ENCODE measurements around the gene SNAP47. TPM values are rescaled to one million over a fixed set of nuclear protein-coding genes. Genes with fewer than 3 reads are reported as not detected.
A peak's percentile ranks its signal among the peaks of the same experiment; 100 is the strongest.

The SNAP47 gene
- polyA plus RNA-seq, 1 donor (not counting 4 experiments of a cell fraction or from before 2014, with no cell fraction given): 24.8 TPM

- FAIRE-seq: peak; percentile 41
Measured at GRCh38 chr1:227787513-227788270, 52.5 kb downstream of the SNAP47 start.

GRCh38 chr1:227788271-227789083 lies 53.2 kb downstream of the SNAP47 start:
- dilution Hi-C loops (cut with MboI; ENCODE audit: extremely low pct_ligation_motif_present, low sequenced_read_pairs): no loop called here
- Histone ChIP-seq H3K4me3 (ENCODE audit: control insufficient read depth in 2 of 3, extremely low read depth in 1 of 3, insufficient read depth in 2 of 3, low read depth in 1 of 3, low read length in 3 of 3) (peak overlapping the region; percentile 58 to 69 (median 67)), H3K4me2 (ENCODE audit: control insufficient read depth, extremely low read depth, insufficient read depth, low read depth, low read length) (peak overlapping the region; percentile 86), H3K79me2 (ENCODE audit: control insufficient read depth, insufficient read depth, low read length) (no peaks in the 10 kb centered on the region), H4K20me1 (ENCODE audit: control insufficient read depth, extremely low read depth, insufficient read depth, low read length) (no peaks in the 10 kb centered on the region), H3K9me3 (ENCODE audit: control insufficient read depth, low read depth, low read length) (no peaks in the 10 kb centered on the region), H3K36me3 (ENCODE audit: control insufficient read depth in 2 of 2, extremely low read depth in 1 of 2, insufficient read depth in 2 of 2, low read length in 2 of 2) (no peaks in the 10 kb centered on the region), H3K27me3 (ENCODE audit: control insufficient read depth, extremely low read depth, insufficient read depth, low read length) (peaks cover 4% of the 10 kb centered on the region), H3K9me1 (ENCODE audit: control insufficient read depth, extremely low read depth, insufficient read depth, low read length) (no peaks in the 10 kb centered on the region), H2AFZ (ENCODE audit: control insufficient read depth, low read length) (peak overlapping the region; percentile 86), H3K4me1 (ENCODE audit: control insufficient read depth, extremely low read depth, insufficient read depth, low read length) (peaks cover 6% of the 10 kb centered on the region), H3K27ac (ENCODE audit: control insufficient read depth, insufficient read depth, low read length) (peak overlapping the region; percentile 20), H3K9ac (ENCODE audit: control insufficient read depth, extremely low read depth, insufficient read depth, low read length) (peak overlapping the region; percentile 71)
- FAIRE-seq: no peak
- DNase-seq (ENCODE audit: low read depth, low spot score): no peak
- TF ChIP-seq, protein P1, sequence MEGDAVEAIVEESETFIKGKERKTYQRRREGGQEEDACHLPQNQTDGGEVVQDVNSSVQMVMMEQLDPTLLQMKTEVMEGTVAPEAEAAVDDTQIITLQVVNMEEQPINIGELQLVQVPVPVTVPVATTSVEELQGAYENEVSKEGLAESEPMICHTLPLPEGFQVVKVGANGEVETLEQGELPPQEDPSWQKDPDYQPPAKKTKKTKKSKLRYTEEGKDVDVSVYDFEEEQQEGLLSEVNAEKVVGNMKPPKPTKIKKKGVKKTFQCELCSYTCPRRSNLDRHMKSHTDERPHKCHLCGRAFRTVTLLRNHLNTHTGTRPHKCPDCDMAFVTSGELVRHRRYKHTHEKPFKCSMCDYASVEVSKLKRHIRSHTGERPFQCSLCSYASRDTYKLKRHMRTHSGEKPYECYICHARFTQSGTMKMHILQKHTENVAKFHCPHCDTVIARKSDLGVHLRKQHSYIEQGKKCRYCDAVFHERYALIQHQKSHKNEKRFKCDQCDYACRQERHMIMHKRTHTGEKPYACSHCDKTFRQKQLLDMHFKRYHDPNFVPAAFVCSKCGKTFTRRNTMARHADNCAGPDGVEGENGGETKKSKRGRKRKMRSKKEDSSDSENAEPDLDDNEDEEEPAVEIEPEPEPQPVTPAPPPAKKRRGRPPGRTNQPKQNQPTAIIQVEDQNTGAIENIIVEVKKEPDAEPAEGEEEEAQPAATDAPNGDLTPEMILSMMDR (optimal IDR thresholded peaks at IDR 0.05 in 1 of 3, IDR thresholded peaks at IDR 0.05 in 1 of 3, conservative IDR thresholded peaks at IDR 0.05 in 1 of 3; ENCODE audit: extremely low read depth in 1 of 3, insufficient read depth in 2 of 3, low read length in 3 of 3): no peak
- TF ChIP-seq EZH2 (IDR thresholded peaks at IDR 0.05; ENCODE audit: low read length): no peak

More at GRCh38 chr1:227787513-227788270, 52.5 kb downstream of the SNAP47 start:
- H3K79me2 ChIP-seq (ENCODE audit: control insufficient read depth, insufficient read depth, low read length): no peaks in the 10 kb centered on the region
- H3K9me1 ChIP-seq (ENCODE audit: control insufficient read depth, extremely low read depth, insufficient read depth, low read length): no peaks in the 10 kb centered on the region
- H2AFZ ChIP-seq (ENCODE audit: control insufficient read depth, low read length): peak overlapping the region; percentile 48
- peak overlapping the region; percentile 62 for H3K9ac ChIP-seq (ENCODE audit: control insufficient read depth, extremely low read depth, insufficient read depth, low read length)
- H3K9me3 ChIP-seq (ENCODE audit: control insufficient read depth, low read depth, low read length): no peaks in the 10 kb centered on the region
- H3K4me3 ChIP-seq (ENCODE audit: control insufficient read depth in 2 of 3, extremely low read depth in 1 of 3, insufficient read depth in 2 of 3, low read depth in 1 of 3, low read length in 3 of 3): peak overlapping the region; percentile 56 to 67 (median 58)
- H3K4me2 ChIP-seq (ENCODE audit: control insufficient read depth, extremely low read depth, insufficient read depth, low read depth, low read length): peak overlapping the region; percentile 88
- DNase-seq (ENCODE audit: low read depth, low spot score): peak; percentile 90
- no peaks in the 10 kb centered on the region for H3K36me3 ChIP-seq (ENCODE audit: control insufficient read depth in 2 of 2, extremely low read depth in 1 of 2, insufficient read depth in 2 of 2, low read length in 2 of 2)
- dilution Hi-C loops (cut with MboI; ENCODE audit: extremely low pct_ligation_motif_present, low sequenced_read_pairs): no loop called here
- peak overlapping the region; percentile 36 for H3K27ac ChIP-seq (ENCODE audit: control insufficient read depth, insufficient read depth, low read length)
- no peaks in the 10 kb centered on the region for H4K20me1 ChIP-seq (ENCODE audit: control insufficient read depth, extremely low read depth, insufficient read depth, low read length)
- H3K4me1 ChIP-seq (ENCODE audit: control insufficient read depth, extremely low read depth, insufficient read depth, low read length): peaks cover 6% of the 10 kb centered on the region
- TF ChIP-seq, protein P1 (optimal IDR thresholded peaks at IDR 0.05 in 1 of 3, IDR thresholded peaks at IDR 0.05 in 1 of 3, conservative IDR thresholded peaks at IDR 0.05 in 1 of 3; ENCODE audit: extremely low read depth in 1 of 3, insufficient read depth in 2 of 3, low read length in 3 of 3): no peak
- TF ChIP-seq EZH2 (IDR thresholded peaks at IDR 0.05; ENCODE audit: low read length): no peak
- H3K27me3 ChIP-seq (ENCODE audit: control insufficient read depth, extremely low read depth, insufficient read depth, low read length): peaks cover 4% of the 10 kb centered on the region
